Testis (tissue), 3 donors: Measurements from ENCODE around the gene ZNF333. TPM values are rescaled to one million over a fixed set of nuclear protein-coding genes. Genes with fewer than 3 reads are reported as not detected.

ENCODE experiments used
- DNase-seq: peaks from one replicate; pipeline ENCODE4 v3.0.0-alpha.2; 2019
- H3K27ac ChIP-seq, 2 donors: fragments of 200-600 bp; sonication (generic); one replicate each; pipeline ENCODE4 v1.5.1; 2019
- H3K27me3 ChIP-seq: fragments of 200-600 bp; sonication (generic); one replicate; pipeline ENCODE4 v1.5.1; 2019
- H3K36me3 ChIP-seq: fragments of 200-600 bp; sonication (generic); one replicate; pipeline ENCODE4 v1.5.1; 2017; ENCODE audit warnings: low read depth; ENCODE audit errors: missing control alignments
- H3K4me1 ChIP-seq: fragments of 200-600 bp; sonication (generic); one replicate; pipeline ENCODE4 v1.5.1; 2019
- H3K4me3 ChIP-seq, 2 donors: fragments of 200-600 bp; sonication (generic); one replicate each; pipeline ENCODE4 v1.5.1; 2017 to 2019
- H3K9me3 ChIP-seq: fragments of 200-600 bp; sonication (generic); one replicate; pipeline ENCODE4 v1.5.1; 2017
- POLR2A ChIP-seq: fragments of 450-650 bp; IDR thresholded peaks from one replicate; pipeline ENCODE4 v1.6.1; 2017; ENCODE audit warnings: antibody characterized with exemption, mild to moderate bottlenecking, moderate library complexity
- WGBS, 2 donors: methylation state at CpG; one replicate each; pipeline ENCODE4 v1.1.5; 2018; 5-methylcytosine and 5-hydroxymethylcytosine counted together
- intact Hi-C: fragments of 100-400 bp; cut with DNase I; formaldehyde crosslinking; loops from one replicate; pipeline ENCODE4 v1.15.1; 2023; ENCODE audit warnings: low total_unique reads
- polyA plus RNA-seq: library from polyadenylated mRNA; stranded (reverse); fragments of 350-450 nt; fragmentation: Illumina TruSeq; extraction: RNeasy Lipid Tissue Mini Kit (QIAGEN cat#74804); gene quantifications from one replicate; pipeline ENCODE4 v1.2.3, GENCODE V29; 2014; ENCODE audit warnings: low read depth, low replicate concordance; ENCODE audit not compliant: insufficient read depth
- total RNA-seq, 2 donors: library from RNA; depleted of rRNA; stranded (reverse); fragments of >200 nt; gene quantifications; one replicate each; pipeline ENCODE4 v1.2.3, GENCODE V29; 2016
- TF ChIP-seq, protein P1 (sequence below), 3 experiments: fragments of 450-650 bp in 2 of 3; fragments of 200-600 bp in 1 of 3; sonication (generic) in 1 of 3; IDR thresholded peaks; one replicate each; pipeline ENCODE4 v1.5.1; 2016 to 2019; ENCODE audit warnings: antibody characterized with exemption in 3 of 3, mild to moderate bottlenecking in 2 of 3, moderate library complexity in 1 of 3

The ZNF333 gene
- total and polyA plus RNA-seq, 3 donors from 2014 or later: 24.2 to 48.7 (median 42.4) TPM

GRCh38 chr19:14722127-14722526, 32.3 kb downstream of the ZNF333 start:
- Histone ChIP-seq H3K27me3 (no peaks in the 10 kb centered on the region), H3K4me1 (no peaks in the 10 kb centered on the region), H3K36me3 (peaks cover 4% of the 10 kb centered on the region), H3K27ac (no peak overlapping the region), H3K4me3 (no peak overlapping the region), H3K9me3 (no peaks in the 10 kb centered on the region)
- intact Hi-C loops: no loop called here
- DNase-seq: no peak
- 77 to 85% methylated on average over 2 of the region's 2 CpGs for WGBS, 2 donors
- no peak for TF ChIP-seq POLR2A
- TF ChIP-seq, protein P1, sequence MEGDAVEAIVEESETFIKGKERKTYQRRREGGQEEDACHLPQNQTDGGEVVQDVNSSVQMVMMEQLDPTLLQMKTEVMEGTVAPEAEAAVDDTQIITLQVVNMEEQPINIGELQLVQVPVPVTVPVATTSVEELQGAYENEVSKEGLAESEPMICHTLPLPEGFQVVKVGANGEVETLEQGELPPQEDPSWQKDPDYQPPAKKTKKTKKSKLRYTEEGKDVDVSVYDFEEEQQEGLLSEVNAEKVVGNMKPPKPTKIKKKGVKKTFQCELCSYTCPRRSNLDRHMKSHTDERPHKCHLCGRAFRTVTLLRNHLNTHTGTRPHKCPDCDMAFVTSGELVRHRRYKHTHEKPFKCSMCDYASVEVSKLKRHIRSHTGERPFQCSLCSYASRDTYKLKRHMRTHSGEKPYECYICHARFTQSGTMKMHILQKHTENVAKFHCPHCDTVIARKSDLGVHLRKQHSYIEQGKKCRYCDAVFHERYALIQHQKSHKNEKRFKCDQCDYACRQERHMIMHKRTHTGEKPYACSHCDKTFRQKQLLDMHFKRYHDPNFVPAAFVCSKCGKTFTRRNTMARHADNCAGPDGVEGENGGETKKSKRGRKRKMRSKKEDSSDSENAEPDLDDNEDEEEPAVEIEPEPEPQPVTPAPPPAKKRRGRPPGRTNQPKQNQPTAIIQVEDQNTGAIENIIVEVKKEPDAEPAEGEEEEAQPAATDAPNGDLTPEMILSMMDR (IDR thresholded peaks at IDR 0.05): no peak

DNA sequence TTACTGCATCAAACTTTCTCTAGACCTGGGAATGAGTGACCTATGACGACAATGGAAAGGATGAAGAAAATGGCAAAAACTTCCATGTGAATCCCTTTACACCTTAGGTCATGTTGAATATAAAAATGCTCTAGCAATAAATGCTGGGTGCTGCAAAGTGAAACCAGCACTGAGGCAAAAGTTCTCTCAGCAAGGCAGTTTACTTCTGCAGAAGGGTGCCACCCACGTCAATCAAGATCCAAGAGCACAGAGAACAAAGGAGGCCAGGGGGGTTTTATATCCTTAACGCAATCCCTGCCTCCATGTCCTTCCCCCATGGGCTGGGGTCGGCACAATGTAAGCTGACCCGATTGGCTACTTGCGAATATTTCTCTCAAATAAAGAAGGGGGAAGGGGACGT, 38.7 kb downstream of the ZNF333 start:
- no peak for TF ChIP-seq POLR2A
- TF ChIP-seq, protein P1 (IDR thresholded peaks at IDR 0.05): no peak
- Histone ChIP-seq H3K27me3 (no peaks in the 10 kb centered on the region), H3K4me1 (no peaks in the 10 kb centered on the region), H3K4me3 (no peak overlapping the region), H3K27ac (no peak overlapping the region), H3K36me3 (no peaks in the 10 kb centered on the region), H3K9me3 (no peaks in the 10 kb centered on the region)
- WGBS, 2 donors: 61 to 76% methylated on average over 7 of the region's 7 CpGs
- intact Hi-C loops: no loop called here
- DNase-seq: no peak

GRCh38 chr19:14731200-14731599, 41.4 kb downstream of the ZNF333 start:
- no peak for TF ChIP-seq POLR2A
- no peak overlapping the region for H3K27ac ChIP-seq
- no peaks in the 10 kb centered on the region for H3K36me3 ChIP-seq
- H3K27me3 ChIP-seq: no peaks in the 10 kb centered on the region
- no peaks in the 10 kb centered on the region for H3K4me1 ChIP-seq
- intact Hi-C loops: no loop called here
- WGBS, 2 donors: 31 to 60% methylated on average over 8 to 10 of the region's 10 CpGs
- no peaks in the 10 kb centered on the region for H3K9me3 ChIP-seq
- no peak overlapping the region for H3K4me3 ChIP-seq
- DNase-seq: peak; percentile 32

- Histone ChIP-seq H3K27me3 (no peaks in the 10 kb centered on the region), H3K27ac (no peak overlapping the region), H3K9me3 (no peaks in the 10 kb centered on the region), H3K36me3 (no peaks in the 10 kb centered on the region), H3K4me3 (no peak overlapping the region), H3K4me1 (no peaks in the 10 kb centered on the region)
- DNase-seq: no peak
- intact Hi-C loops: no loop called here
- TF ChIP-seq, protein P1 (IDR thresholded peaks at IDR 0.05): no peak
- TF ChIP-seq POLR2A: no peak
These were observed 42.7 kb downstream of the ZNF333 start for GRCh38 chr19:14732510-14732909.

DNA sequence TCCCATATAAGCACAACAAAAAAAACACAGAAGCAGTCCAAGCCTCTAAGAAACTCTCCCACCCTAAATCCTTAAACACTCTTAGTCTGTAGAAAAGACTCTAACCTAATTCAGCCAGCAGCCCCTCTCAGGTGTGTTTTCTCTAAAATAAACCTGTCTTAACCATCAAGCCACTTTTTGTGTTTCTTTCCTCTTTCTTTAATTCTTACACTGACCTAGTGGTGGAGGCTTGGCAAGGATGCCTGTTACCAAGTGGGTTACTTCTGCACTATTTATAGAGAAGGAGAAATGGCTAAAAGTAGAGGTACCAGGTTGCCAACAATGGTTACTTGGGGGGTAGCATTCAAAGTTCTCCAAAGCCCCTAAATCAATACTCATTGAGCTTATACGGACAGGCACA, 43.7 kb downstream of the ZNF333 start:
- Histone ChIP-seq H3K27ac (no peak overlapping the region), H3K4me3 (no peak overlapping the region), H3K9me3 (no peaks in the 10 kb centered on the region), H3K27me3 (no peaks in the 10 kb centered on the region), H3K4me1 (no peaks in the 10 kb centered on the region), H3K36me3 (no peaks in the 10 kb centered on the region)
- DNase-seq: no peak
- TF ChIP-seq, protein P1 (IDR thresholded peaks at IDR 0.05): no peak
- TF ChIP-seq POLR2A: no peak
- intact Hi-C loops: no loop called here
- WGBS, 2 donors: 0 to 96% methylated on average over 1 of the region's 1 CpG
